Neutrophil (primary cell): Measurements from ENCODE around the gene RNASE7.

ENCODE experiments used
- H3K27ac ChIP-seq: fragments of 200-600 bp; sonication (generic); 2 replicates; pipeline ENCODE4 v1.5.1; 2016; ENCODE audit warnings: mild to moderate bottlenecking, moderate library complexity
- H3K27me3 ChIP-seq: fragments of 200-600 bp; sonication (generic); 2 replicates; pipeline ENCODE4 v1.6.0; 2016; ENCODE audit warnings: mild to moderate bottlenecking
- H3K36me3 ChIP-seq: fragments of 200-600 bp; sonication (generic); 2 replicates; pipeline ENCODE4 v1.5.1; 2017
- H3K4me1 ChIP-seq, 2 experiments: fragments of 200-600 bp in 1 of 2; sonication (generic) in 1 of 2; 1 replicate in 1 of 2; 2 replicates in 1 of 2; pipeline versions ENCODE4 v1.5.1 to v1.6.1; 2013 to 2016; ENCODE audit warnings: low read depth in 1 of 2, low read length in 1 of 2, mild to moderate bottlenecking in 1 of 2, moderate library complexity in 1 of 2; ENCODE audit not compliant: control insufficient read depth in 1 of 2, insufficient read depth in 1 of 2
- H3K4me3 ChIP-seq, 2 experiments: fragments of 200-600 bp in 1 of 2; sonication (generic) in 1 of 2; 1 replicate in 1 of 2; 2 replicates in 1 of 2; pipeline ENCODE4 v1.5.1; 2013 to 2016; ENCODE audit warnings: low read depth in 1 of 2, low read length in 1 of 2, mild to moderate bottlenecking in 1 of 2, moderate library complexity in 1 of 2
- H3K9me3 ChIP-seq: fragments of 200-600 bp; sonication (generic); 2 replicates; pipeline ENCODE4 v1.5.1; 2016
- TF ChIP-seq, protein P1 (sequence below): fragments of 200-600 bp; sonication (generic); IDR thresholded peaks from 2 replicates; pipeline ENCODE4 v1.5.1; 2016; ENCODE audit warnings: antibody characterized with exemption

RNASE7 gene

DNA sequence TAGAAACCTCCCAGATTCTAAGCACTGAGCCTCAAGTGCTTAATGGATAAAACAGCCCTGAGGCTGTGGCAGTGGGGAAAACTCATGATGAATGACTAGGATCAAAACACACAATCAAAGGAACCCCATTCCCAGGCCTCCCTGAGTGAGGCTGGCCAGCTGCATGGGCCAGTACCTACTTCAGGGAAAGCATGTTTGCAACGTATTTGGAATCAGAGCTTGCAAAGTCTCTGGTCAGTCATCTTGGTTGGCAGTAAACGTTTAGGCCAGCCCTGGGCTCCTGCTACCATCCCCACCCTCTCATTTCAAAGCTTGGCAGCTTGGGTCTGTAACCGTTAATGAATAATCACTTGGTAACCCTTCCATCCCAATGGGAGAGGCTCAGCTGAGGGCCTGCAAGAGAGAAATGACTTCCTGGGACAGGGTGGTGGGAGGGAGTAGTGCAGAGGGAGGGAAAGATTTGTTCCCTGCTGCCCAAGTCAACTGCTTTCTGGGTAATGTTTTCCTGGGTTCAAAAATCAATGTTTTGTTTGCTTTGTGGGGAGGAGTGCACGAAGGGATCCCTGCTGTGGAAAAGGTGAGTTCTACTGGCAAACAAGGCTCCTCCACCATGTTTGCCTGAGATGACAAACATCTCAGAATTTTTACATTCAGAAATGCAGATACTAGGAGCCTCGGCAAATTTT, 13.4 kb downstream of the RNASE7 start:
- Histone ChIP-seq H3K36me3 (no peaks in the 10 kb centered on the region), H3K4me1 (no peaks in the 10 kb centered on the region), H3K27me3 (peaks cover 7% of the 10 kb centered on the region), H3K4me3 (no peak overlapping the region), H3K27ac (no peak overlapping the region), H3K9me3 (no peaks in the 10 kb centered on the region)
- TF ChIP-seq, protein P1, sequence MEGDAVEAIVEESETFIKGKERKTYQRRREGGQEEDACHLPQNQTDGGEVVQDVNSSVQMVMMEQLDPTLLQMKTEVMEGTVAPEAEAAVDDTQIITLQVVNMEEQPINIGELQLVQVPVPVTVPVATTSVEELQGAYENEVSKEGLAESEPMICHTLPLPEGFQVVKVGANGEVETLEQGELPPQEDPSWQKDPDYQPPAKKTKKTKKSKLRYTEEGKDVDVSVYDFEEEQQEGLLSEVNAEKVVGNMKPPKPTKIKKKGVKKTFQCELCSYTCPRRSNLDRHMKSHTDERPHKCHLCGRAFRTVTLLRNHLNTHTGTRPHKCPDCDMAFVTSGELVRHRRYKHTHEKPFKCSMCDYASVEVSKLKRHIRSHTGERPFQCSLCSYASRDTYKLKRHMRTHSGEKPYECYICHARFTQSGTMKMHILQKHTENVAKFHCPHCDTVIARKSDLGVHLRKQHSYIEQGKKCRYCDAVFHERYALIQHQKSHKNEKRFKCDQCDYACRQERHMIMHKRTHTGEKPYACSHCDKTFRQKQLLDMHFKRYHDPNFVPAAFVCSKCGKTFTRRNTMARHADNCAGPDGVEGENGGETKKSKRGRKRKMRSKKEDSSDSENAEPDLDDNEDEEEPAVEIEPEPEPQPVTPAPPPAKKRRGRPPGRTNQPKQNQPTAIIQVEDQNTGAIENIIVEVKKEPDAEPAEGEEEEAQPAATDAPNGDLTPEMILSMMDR = no peak

DNA sequence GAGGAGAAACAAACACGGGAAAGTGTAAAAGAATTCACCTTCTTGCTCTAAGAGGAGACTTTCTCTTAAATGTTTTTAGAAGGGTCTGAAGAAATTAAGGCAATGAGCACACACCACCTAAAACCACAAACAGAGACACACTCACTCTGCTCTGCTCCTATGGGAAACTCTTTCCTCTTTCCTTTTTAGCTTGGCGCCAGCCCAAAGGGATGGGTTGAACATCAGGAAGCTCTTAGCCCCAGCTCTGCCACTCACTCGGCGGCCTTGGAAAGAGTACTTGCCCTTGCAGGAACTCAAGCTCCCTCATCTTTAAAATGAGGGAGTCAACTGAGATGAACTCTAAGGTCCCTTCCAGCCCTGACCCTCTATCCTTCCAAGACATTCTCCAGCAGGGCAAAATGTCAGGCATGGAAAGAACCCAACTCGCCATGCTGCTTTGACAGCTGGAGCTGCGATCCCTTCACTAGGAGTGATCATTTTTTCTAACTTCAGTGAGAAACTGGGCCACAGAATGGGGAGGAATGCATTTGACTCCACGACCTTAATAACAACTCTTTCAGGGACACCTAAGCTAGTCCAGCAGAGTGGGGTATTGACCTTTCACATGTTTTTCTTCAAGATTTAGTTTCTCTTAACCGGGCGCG, 14.5 kb downstream of the RNASE7 start:
- TF ChIP-seq, protein P1 = no peak
- H3K27me3 ChIP-seq = peaks cover 17% of the 10 kb centered on the region
- no peak overlapping the region for H3K4me3 ChIP-seq
- no peaks in the 10 kb centered on the region for H3K4me1 ChIP-seq
- no peak overlapping the region for H3K27ac ChIP-seq
- no peaks in the 10 kb centered on the region for H3K9me3 ChIP-seq
- H3K36me3 ChIP-seq = no peaks in the 10 kb centered on the region

DNA sequence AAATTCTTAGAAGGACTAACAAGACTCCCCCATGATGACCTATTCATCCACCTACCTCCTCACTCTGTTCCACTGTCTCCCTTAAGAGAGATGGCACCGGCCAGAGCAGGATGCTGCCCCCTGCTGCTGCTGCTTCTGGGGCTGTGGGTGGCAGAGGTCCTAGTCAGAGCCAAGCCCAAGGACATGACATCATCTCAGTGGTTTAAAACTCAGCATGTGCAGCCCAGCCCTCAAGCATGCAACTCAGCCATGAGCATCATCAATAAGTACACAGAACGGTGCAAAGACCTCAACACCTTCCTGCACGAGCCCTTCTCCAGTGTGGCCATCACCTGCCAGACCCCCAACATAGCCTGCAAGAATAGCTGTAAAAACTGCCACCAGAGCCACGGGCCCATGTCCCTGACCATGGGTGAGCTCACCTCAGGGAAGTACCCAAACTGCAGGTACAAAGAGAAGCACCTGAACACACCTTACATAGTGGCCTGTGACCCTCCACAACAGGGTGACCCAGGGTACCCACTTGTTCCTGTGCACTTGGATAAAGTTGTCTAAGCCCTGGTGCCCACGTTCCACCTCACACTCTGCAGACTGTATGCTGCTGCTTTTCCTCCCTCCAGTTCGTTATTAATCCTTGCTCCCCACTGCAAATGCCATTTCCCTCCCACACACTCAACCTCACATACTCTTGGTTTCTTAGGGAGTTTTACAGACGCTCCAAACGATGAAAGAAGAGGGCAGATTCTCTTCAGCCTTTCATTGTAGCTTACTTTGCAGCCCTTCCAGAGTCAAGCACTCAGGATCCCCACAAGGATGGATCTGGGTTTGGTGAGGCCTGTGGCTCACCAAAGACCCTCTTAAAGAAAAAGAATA, 15.9 kb downstream of the RNASE7 start, which contains the start of gene RNASE8:
RNASE8 (plus strand) TSS at position 20 of the 873 bp plus-strand sequence; CDS start at position 91, 71 bp downstream.
- Histone ChIP-seq H3K27ac (no peak within 1 kb of the TSS), H3K36me3 (no peaks in the 10 kb centered on the region), H3K4me1 (no peaks in the 10 kb centered on the region), H3K4me3 (no peak within 1 kb of the TSS), H3K9me3 (no peaks in the 10 kb centered on the region), H3K27me3 (peaks cover 30% of the 10 kb centered on the region)
- TF ChIP-seq, protein P1 = no peak

DNA sequence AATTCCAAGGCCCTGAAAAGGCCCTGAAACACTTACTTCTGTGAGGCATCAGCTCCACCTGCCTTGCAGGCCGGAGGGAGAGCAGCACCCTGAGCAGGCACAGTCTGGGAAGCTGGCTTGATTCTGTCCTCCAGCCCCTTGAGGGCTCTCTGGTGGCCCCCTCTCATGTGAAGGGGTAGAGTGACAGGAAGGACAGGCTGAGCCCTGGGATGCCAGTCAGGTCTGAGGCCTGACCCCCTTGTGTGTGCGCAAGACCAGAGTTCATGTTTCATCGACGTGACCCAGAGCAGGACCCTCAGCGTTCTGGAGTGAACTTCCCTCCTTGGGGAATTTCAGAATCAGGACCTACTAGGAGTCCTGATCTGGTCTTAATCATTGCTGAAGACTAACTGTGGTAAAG, 16.7 kb downstream of the RNASE7 start:
- H3K27ac ChIP-seq = no peak overlapping the region
- no peaks in the 10 kb centered on the region for H3K4me1 ChIP-seq
- H3K9me3 ChIP-seq = no peaks in the 10 kb centered on the region
- no peak overlapping the region for H3K4me3 ChIP-seq
- no peaks in the 10 kb centered on the region for H3K36me3 ChIP-seq
- peaks cover 39% of the 10 kb centered on the region for H3K27me3 ChIP-seq
- TF ChIP-seq, protein P1 = no peak

DNA sequence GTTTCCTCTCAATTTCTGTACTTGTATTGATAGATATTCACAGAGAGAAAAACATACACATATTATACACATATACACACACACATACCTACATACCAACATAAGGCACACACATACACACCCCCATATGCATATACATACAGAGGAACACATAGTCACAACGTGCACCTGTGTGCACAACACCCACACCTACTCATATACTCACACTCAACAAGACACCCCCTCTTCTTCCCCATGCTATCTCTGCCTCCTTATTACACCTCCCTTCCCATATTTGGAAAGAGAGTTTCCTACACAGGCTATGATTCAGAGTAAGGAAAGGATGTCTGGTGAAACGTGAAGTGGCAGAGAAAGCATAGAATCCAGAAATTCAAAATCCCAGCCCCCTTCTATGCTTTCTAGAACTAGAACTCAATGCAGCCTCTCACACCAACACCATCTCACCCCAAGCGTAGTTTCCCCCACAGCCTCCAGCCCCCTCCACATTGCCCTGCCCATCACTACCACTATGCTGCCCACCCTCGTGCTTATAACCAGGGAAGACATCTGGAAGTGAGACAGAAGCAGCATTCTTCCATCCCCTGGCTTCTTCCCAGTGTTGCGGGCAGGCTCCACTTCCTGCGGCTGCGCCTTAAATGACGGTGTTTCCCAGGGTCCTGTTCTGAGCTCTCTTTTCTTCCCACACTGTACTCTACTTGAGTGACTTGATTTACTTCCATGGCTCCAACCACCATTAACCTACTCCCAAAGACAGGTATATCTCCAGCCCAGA, 17.9 kb downstream of the RNASE7 start:
- TF ChIP-seq, protein P1 = no peak
- Histone ChIP-seq H3K36me3 (no peaks in the 10 kb centered on the region), H3K9me3 (no peaks in the 10 kb centered on the region), H3K4me1 (no peaks in the 10 kb centered on the region), H3K27ac (no peak overlapping the region), H3K4me3 (no peak overlapping the region), H3K27me3 (peaks cover 50% of the 10 kb centered on the region)
